H9 (cell line): ENCODE data around the gene OR2S2. TPM values are rescaled to one million over a fixed set of nuclear protein-coding genes. Genes with fewer than 3 reads are reported as not detected.
"Not testable (repeated sequence)": the region's sequence is repeated elsewhere in the genome, so short reads cannot be mapped to it uniquely, and the experiment has no call there.

Experiments
- DNase-seq: peaks from one replicate; pipeline ENCODE4 v3.0.0-alpha.2; 2017
- H2AFZ ChIP-seq: one replicate; pipeline ENCODE4 v1.6.1; 2013; ENCODE audit warnings: mild to moderate bottlenecking, low read length, control low read depth, moderate library complexity
- H2AK5ac ChIP-seq: 2 replicates; pipeline ENCODE4 v1.6.1; 2013; ENCODE audit warnings: low read length, control low read depth, mixed read lengths; ENCODE audit not compliant: insufficient read length
- H2BK120ac ChIP-seq: one replicate; pipeline ENCODE4 v1.6.1; 2013; ENCODE audit warnings: low read depth, mild to moderate bottlenecking, low read length, control low read depth, inconsistent platforms; ENCODE audit not compliant: poor library complexity, severe bottlenecking
- H2BK12ac ChIP-seq: 2 replicates; pipeline ENCODE4 v1.6.1; 2013; ENCODE audit warnings: low read length, control low read depth, mixed read lengths, low read depth; ENCODE audit not compliant: insufficient read length
- H2BK15ac ChIP-seq: 2 replicates; pipeline ENCODE4 v1.6.1; 2013; ENCODE audit warnings: low read depth, low read length, control low read depth
- H2BK20ac ChIP-seq: one replicate; pipeline ENCODE4 v1.6.1; 2013; ENCODE audit warnings: low read depth, mild to moderate bottlenecking, low read length, control low read depth, inconsistent platforms; ENCODE audit not compliant: poor library complexity, severe bottlenecking
- H2BK5ac ChIP-seq: 2 replicates; pipeline ENCODE4 v1.6.1; 2013; ENCODE audit warnings: low read length, control low read depth, mixed read lengths; ENCODE audit not compliant: insufficient read length
- H3K14ac ChIP-seq: 2 replicates; pipeline ENCODE4 v1.6.1; 2013; ENCODE audit warnings: low read length, control low read depth; ENCODE audit not compliant: insufficient read depth
- H3K18ac ChIP-seq: 2 replicates; pipeline ENCODE4 v1.6.1; 2013; ENCODE audit warnings: low read depth, mild to moderate bottlenecking, mixed read lengths, low read length, control low read depth; ENCODE audit not compliant: insufficient read length
- H3K23ac ChIP-seq: 2 replicates; pipeline ENCODE4 v1.6.1; 2013; ENCODE audit warnings: low read length, control low read depth, mixed read lengths, low read depth; ENCODE audit not compliant: insufficient read length
- H3K23me2 ChIP-seq: 2 replicates; pipeline ENCODE4 v1.6.1; 2013; ENCODE audit warnings: low read depth, mild to moderate bottlenecking, mixed read lengths, low read length, control low read depth; ENCODE audit not compliant: insufficient read length, poor library complexity, severe bottlenecking
- H3K27ac ChIP-seq: 2 replicates; pipeline ENCODE4 v1.5.1; 2013; ENCODE audit warnings: low read length, control low read depth, mixed read lengths, low read depth; ENCODE audit not compliant: insufficient read length
- H3K27me3 ChIP-seq: 2 replicates; pipeline ENCODE4 v1.6.1; 2013; ENCODE audit warnings: low read length, control low read depth, inconsistent platforms; ENCODE audit not compliant: insufficient read depth
- H3K4ac ChIP-seq: 2 replicates; pipeline ENCODE4 v1.6.1; 2013; ENCODE audit warnings: low read depth, mild to moderate bottlenecking, control low read depth, inconsistent platforms, low read length, moderate library complexity
- H3K4me1 ChIP-seq: 2 replicates; pipeline ENCODE4 v1.6.1; 2013; ENCODE audit warnings: low read length, control low read depth, inconsistent platforms; ENCODE audit not compliant: insufficient read depth
- H3K4me2 ChIP-seq: 2 replicates; pipeline ENCODE4 v1.6.1; 2013; ENCODE audit warnings: low read length, control low read depth, mixed read lengths; ENCODE audit not compliant: insufficient read length, insufficient read depth
- H3K56ac ChIP-seq: 2 replicates; pipeline ENCODE4 v1.6.1; 2013; ENCODE audit warnings: low read depth, mild to moderate bottlenecking, mixed read lengths, low read length, control low read depth; ENCODE audit not compliant: insufficient read length
- H3K79me1 ChIP-seq: 2 replicates; pipeline ENCODE4 v1.6.1; 2013; ENCODE audit warnings: low read depth, mild to moderate bottlenecking, moderate library complexity, low read length, control low read depth, inconsistent platforms; ENCODE audit not compliant: insufficient read depth, poor library complexity, severe bottlenecking
- H3K79me2 ChIP-seq: 2 replicates; pipeline ENCODE4 v1.6.1; 2013; ENCODE audit warnings: low read length, control low read depth, inconsistent platforms; ENCODE audit not compliant: insufficient read depth
- H3K9ac ChIP-seq: 2 replicates; pipeline ENCODE4 v1.6.1; 2013; ENCODE audit warnings: low read length, control low read depth, mixed read lengths; ENCODE audit not compliant: insufficient read length; ENCODE audit errors: extremely low read depth
- H3K9me3 ChIP-seq: one replicate; pipeline ENCODE4 v1.6.1; 2013; ENCODE audit warnings: low read depth, low read length, inconsistent platforms; ENCODE audit not compliant: control insufficient read depth
- H3T11ph ChIP-seq: one replicate; pipeline ENCODE4 v1.6.1; 2013; ENCODE audit warnings: mild to moderate bottlenecking, low read length, control low read depth, inconsistent platforms
- H4K20me1 ChIP-seq: one replicate; pipeline ENCODE4 v1.6.1; 2013; ENCODE audit not compliant: control insufficient read depth, insufficient read length, insufficient read depth
- H4K5ac ChIP-seq: 2 replicates; pipeline ENCODE4 v1.6.1; 2013; ENCODE audit warnings: low read depth, mild to moderate bottlenecking, mixed read lengths, low read length, control low read depth; ENCODE audit not compliant: insufficient read length
- H4K8ac ChIP-seq: replicated peaks from 2 replicates; pipeline ENCODE4 v1.6.1; 2013; ENCODE audit warnings: low read length, control low read depth, mixed read lengths, low read depth; ENCODE audit not compliant: insufficient read length
- H4K91ac ChIP-seq: 2 replicates; pipeline ENCODE4 v1.6.1; 2013; ENCODE audit warnings: low read depth, mild to moderate bottlenecking, moderate library complexity, mixed read lengths, low read length, control low read depth; ENCODE audit not compliant: insufficient read length
- H3K27ac Mint-ChIP-seq, 3 experiments: 2 replicates in 2 of 3; 3 replicates in 1 of 3; pipeline ENCODE4 v1.8.0; 2020 to 2021; ENCODE audit warnings: mixed read lengths in 3 of 3, mild to moderate bottlenecking in 1 of 3, moderate library complexity in 1 of 3
- H3K27me3 Mint-ChIP-seq: 2 replicates; pipeline ENCODE4 v1.8.0; 2021; ENCODE audit warnings: low read depth, mild to moderate bottlenecking, moderate library complexity, mixed read lengths
- H3K36me3 Mint-ChIP-seq, 3 experiments: 2 replicates in 2 of 3; 3 replicates in 1 of 3; pipeline ENCODE4 v1.8.0; 2020 to 2021; ENCODE audit warnings: low read depth in 3 of 3, mixed read lengths in 3 of 3; ENCODE audit not compliant: insufficient read depth in 1 of 3
- H3K4me1 Mint-ChIP-seq, 2 experiments: 2 replicates each; pipeline ENCODE4 v1.8.0; 2020; ENCODE audit warnings: mixed read lengths in 2 of 2
- H3K4me3 Mint-ChIP-seq, 2 experiments: 2 replicates in 1 of 2; 3 replicates in 1 of 2; pipeline ENCODE4 v1.8.0; 2020 to 2021; ENCODE audit warnings: mild to moderate bottlenecking in 2 of 2, mixed read lengths in 2 of 2, moderate library complexity in 1 of 2
- H3K9me3 Mint-ChIP-seq, 2 experiments: 2 replicates in 1 of 2; 3 replicates in 1 of 2; pipeline ENCODE4 v1.8.0; 2020; ENCODE audit warnings: mild to moderate bottlenecking in 2 of 2, mixed read lengths in 2 of 2, moderate library complexity in 1 of 2
- CTCF ChIP-seq: fragments of 200-600 bp; sonication (generic); conservative IDR thresholded peaks from 3 replicates; pipeline ENCODE4 v1.8.0; 2021; ENCODE audit warnings: antibody characterized with exemption, mild to moderate bottlenecking
- WGBS: extraction: QIAGEN DNeasy Blood & Tissue Kit; methylation state at CpG from one replicate; pipeline ENCODE4 v1.1.7; 2013; ENCODE audit warnings: missing lambda C conversion rate, low lambda C conversion rate, mixed read lengths; ENCODE audit not compliant: insufficient read length; ENCODE audit errors: extremely low coverage; 5-methylcytosine and 5-hydroxymethylcytosine counted together
- total RNA-seq: library from RNA; stranded (reverse); gene quantifications from 2 replicates; pipeline ENCODE4 v1.2.1, GENCODE V29; 2021

OR2S2 gene
- total RNA-seq, 1 experiment from 2014 or later, result not detected

- H3K9me3 ChIP-seq, result no peaks in the 10 kb centered on the region
- no peak overlapping the region for H3K23ac ChIP-seq
- H3K27me3 ChIP-seq, result no peaks in the 10 kb centered on the region
- Mint-ChIP-seq H3K27ac (no peak overlapping the region), H3K4me1 (no peaks in the 10 kb centered on the region), H3K36me3 (no peaks in the 10 kb centered on the region), H3K9me3 (0 out of 5 replicates have a peak, but pooled peaks cover 0 to 3% of the 10 kb centered on the region in 2 experiments), H3K4me3 (no peak overlapping the region), H3K27me3 (peaks cover 18% of the 10 kb centered on the region)
- WGBS, result no CpG with 5 or more reads among the region's 4 CpGs
- no peak overlapping the region for H2AFZ ChIP-seq
- no peak overlapping the region for H2BK5ac ChIP-seq
- H2BK12ac ChIP-seq, result no peak overlapping the region
- no peaks in the 10 kb centered on the region for H3K79me1 ChIP-seq
- H3K79me2 ChIP-seq, result no peaks in the 10 kb centered on the region
- H3K14ac ChIP-seq, result no peak overlapping the region
- H3K18ac ChIP-seq, result no peak overlapping the region
- H3K9ac ChIP-seq, result no peak overlapping the region
- H2BK20ac ChIP-seq, result no peak overlapping the region
- no peak overlapping the region for H4K91ac ChIP-seq
- H3K4me2 ChIP-seq, result no peak overlapping the region
- no peak overlapping the region for H3T11ph ChIP-seq
- no peak overlapping the region for H2BK120ac ChIP-seq
- TF ChIP-seq CTCF, result no peak
- no peak overlapping the region for H2AK5ac ChIP-seq
- H2BK15ac ChIP-seq, result no peak overlapping the region
- no peak overlapping the region for H4K8ac ChIP-seq
- no peak overlapping the region for H4K5ac ChIP-seq
- H4K20me1 ChIP-seq, result no peaks in the 10 kb centered on the region
- H3K4me1 ChIP-seq, result no peaks in the 10 kb centered on the region
- H3K56ac ChIP-seq, result no peak overlapping the region
- no peak overlapping the region for H3K4ac ChIP-seq
- no peak overlapping the region for H3K27ac ChIP-seq
- no peaks in the 10 kb centered on the region for H3K23me2 ChIP-seq
- no peak for DNase-seq
Observed at GRCh38 chr9:35935261-35935660, 22.7 kb downstream of the OR2S2 start.

- not testable (repeated sequence) for H3K4ac ChIP-seq, H3K14ac ChIP-seq, H3K27me3 ChIP-seq, H3K9me3 Mint-ChIP-seq, H2AK5ac ChIP-seq, H3K4me1 Mint-ChIP-seq, H3K9ac ChIP-seq, H3K27ac ChIP-seq, H4K5ac ChIP-seq, H3K4me1 ChIP-seq, H3K79me1 ChIP-seq, H3K79me2 ChIP-seq, H2BK120ac ChIP-seq, H4K91ac ChIP-seq, H4K20me1 ChIP-seq, H2AFZ ChIP-seq, DNase-seq, H3K56ac ChIP-seq, H2BK5ac ChIP-seq, H3K27ac Mint-ChIP-seq, H3K23ac ChIP-seq, H3T11ph ChIP-seq, H3K36me3 Mint-ChIP-seq, H2BK20ac ChIP-seq, H3K23me2 ChIP-seq, H3K4me3 Mint-ChIP-seq, H2BK15ac ChIP-seq, H3K18ac ChIP-seq, H3K4me2 ChIP-seq, H4K8ac ChIP-seq, H2BK12ac ChIP-seq, H3K9me3 ChIP-seq
- H3K27me3 Mint-ChIP-seq, result peaks cover 15% of the 10 kb centered on the region
- no CpG with 5 or more reads among the region's 6 CpGs for WGBS
Observed at GRCh38 chr9:35934069-35934468, 23.9 kb downstream of the OR2S2 start.
